Measurements from ENCODE around the gene ALK.

ALK gene

DNA sequence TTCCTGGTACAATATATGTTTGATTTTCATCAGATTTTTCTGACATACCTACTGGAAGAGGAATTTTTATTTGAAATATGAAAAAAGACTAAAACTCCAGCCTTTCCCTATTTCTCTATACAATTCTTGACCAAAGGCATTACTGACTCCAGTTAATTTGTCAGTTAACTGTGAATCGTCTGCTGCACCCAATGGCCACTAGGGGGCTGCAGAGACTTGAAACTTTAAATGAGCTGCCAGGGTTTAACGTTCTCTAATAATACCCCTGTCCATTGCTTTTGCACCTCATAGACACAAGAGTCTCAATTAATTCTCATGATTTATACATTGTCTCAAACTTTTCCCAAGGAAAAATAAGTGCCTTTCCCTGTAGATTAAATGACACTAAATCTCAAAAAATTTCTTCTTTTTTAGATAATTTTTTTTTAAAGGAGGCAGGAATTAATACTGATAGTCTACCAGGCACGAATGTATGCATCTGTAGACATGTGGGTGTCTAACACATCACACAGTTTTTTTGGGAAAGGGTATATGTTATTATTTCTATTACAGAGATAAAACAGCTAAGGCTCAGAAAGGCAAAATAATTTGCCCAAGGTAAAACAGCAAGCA lies 1.8 kb upstream of the ALK start:
- no peak for TF ChIP-seq ZFX (IDR thresholded peaks at IDR 0.05; ENCODE audit: borderline replicate concordance)
- TF ChIP-seq, protein P1, sequence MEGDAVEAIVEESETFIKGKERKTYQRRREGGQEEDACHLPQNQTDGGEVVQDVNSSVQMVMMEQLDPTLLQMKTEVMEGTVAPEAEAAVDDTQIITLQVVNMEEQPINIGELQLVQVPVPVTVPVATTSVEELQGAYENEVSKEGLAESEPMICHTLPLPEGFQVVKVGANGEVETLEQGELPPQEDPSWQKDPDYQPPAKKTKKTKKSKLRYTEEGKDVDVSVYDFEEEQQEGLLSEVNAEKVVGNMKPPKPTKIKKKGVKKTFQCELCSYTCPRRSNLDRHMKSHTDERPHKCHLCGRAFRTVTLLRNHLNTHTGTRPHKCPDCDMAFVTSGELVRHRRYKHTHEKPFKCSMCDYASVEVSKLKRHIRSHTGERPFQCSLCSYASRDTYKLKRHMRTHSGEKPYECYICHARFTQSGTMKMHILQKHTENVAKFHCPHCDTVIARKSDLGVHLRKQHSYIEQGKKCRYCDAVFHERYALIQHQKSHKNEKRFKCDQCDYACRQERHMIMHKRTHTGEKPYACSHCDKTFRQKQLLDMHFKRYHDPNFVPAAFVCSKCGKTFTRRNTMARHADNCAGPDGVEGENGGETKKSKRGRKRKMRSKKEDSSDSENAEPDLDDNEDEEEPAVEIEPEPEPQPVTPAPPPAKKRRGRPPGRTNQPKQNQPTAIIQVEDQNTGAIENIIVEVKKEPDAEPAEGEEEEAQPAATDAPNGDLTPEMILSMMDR (IDR thresholded peaks at IDR 0.05): peak; percentile 93
- H3K27ac ChIP-seq: no peak overlapping the region

DNA sequence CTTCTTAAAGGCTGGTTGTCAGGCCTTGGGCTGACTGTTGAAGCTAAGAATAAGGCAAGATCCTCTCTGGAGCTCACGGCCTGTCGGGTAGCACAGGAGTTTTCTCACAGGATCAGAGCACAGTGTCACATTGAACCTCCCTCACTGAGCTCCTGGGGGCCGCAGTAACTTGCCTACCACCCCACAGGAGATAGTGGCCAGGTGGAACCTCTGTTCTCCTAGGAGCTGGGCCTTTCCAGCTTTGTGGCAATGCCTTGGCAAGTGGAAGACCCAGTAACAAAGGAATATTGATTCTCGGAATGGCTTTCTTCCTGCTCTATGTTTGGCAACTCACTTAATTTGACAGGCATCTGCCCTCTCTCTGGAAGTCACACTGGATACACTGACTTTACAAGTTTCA lies 1.2 kb upstream of the ALK start:
- H3K27ac ChIP-seq: no peak overlapping the region
- TF ChIP-seq, protein P1 (IDR thresholded peaks at IDR 0.05): no peak
- TF ChIP-seq ZFX (IDR thresholded peaks at IDR 0.05; ENCODE audit: borderline replicate concordance): no peak

DNA sequence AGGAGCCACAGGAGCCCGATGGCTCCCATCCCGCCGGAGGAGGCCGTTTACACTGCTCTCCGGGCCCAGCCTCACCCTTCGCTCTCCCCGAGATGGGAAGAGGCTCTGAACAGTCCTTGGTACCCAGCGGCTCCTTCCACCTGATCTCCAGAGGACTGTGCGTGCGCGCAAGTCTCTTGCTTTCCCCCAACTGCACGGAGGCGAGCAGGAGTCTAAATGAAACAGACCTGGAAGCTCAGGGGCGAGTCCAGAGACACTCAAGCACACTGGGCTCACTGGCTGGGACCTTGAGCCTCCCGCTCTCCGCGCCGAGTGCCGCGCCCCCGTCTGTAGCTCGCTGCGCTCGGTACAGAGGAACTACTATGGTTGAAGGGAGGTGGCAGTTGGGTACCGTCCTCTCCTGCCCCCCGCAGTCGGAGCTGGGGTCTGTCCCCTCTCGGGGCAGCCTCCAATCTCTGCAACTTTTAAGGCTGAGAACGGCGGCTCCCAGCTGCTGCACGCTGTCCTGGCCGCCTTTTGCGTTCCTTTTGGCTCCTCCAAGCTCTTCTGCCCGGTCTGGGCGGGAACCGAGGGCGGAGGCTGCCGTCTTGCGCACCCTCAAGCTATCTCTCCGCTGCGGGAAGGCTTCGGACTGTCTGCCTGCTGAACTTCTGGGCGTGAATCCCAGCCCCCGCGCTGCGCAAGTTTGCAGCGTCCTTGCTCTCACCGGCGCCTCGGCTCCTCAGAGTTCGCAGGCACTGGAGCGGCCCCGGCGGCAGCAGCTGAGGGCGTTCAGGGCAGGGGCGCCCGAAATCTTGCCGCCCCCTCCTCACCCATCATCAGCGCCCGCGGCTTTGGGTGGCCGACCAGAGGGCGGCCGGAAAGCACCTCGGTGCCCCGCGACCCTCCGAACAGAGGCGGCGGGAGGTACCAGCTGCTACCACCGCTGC lies 491 bp downstream of the ALK start:
- TF ChIP-seq, protein P1 (IDR thresholded peaks at IDR 0.05): no peak
- no peak for TF ChIP-seq ZFX (IDR thresholded peaks at IDR 0.05; ENCODE audit: borderline replicate concordance)
- no peak overlapping the region for H3K27ac ChIP-seq

DNA sequence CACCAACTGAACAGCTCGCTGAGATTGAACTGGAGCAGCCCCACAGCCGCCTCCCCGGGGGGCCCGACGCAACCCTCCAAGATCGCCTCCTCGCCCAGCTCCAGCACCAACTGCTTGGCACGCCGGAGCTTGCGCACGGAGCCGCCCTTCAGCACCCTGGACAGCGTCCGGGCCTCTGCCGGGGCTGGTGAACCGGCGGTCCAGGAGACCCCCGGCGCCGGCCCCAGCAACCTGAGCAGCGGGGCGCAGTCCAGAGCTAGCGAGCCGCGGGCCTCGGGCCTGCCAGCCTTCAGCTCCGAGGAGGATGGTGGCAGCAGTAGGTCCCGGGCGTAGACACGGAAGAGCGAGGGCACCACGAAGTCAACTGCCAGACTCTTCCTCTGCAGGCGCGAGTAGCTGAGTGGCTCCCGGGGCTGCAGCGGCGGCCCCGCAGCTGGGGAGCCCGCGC lies 1.2 kb downstream of the ALK start:
- TF ChIP-seq, protein P1 (IDR thresholded peaks at IDR 0.05): no peak
- TF ChIP-seq ZFX (IDR thresholded peaks at IDR 0.05; ENCODE audit: borderline replicate concordance): no peak
- H3K27ac ChIP-seq: no peak overlapping the region

DNA sequence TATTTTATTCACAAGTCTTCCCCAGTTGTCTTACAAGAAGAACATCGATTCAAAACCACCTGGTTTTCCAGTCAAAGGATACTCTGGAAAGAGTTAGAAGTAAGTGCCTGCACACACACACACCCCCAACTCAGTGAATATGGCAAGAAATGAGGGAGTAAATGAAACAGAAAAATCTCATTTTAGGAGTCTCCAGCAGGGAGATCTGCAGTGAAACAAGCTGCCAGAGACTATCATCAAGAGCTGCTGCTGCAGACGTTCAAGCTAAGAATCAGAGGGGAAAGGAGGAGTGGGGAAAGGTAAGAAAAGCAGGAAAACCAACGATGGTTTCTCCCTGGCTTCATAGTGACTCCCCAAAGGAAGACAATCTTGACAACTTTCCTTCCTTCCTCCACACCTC lies 2.4 kb downstream of the ALK start:
- TF ChIP-seq, protein P1 (IDR thresholded peaks at IDR 0.05): no peak
- no peak for TF ChIP-seq ZFX (IDR thresholded peaks at IDR 0.05; ENCODE audit: borderline replicate concordance)
- H3K27ac ChIP-seq: no peak overlapping the region

DNA sequence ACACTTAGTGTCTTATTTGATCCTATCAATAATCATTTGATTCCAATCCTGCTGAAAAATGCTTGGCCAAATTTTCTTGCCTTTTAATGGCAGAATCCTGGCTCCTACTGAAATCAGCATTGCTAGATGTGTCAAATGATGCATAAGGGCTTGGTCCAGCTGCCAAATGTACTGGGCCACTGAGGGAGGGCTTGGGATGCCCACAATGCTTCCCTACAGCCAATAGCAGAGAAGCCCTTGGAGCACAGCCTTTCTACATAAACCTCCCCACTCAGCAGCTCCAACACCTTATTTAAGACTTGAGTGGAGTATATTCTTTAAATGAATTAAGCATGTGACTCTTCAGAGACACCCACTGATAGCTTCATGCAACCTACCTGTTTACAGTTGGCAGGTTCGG lies 3.6 kb downstream of the ALK start:
- TF ChIP-seq, protein P1 (IDR thresholded peaks at IDR 0.05): no peak
- no peak for TF ChIP-seq ZFX (IDR thresholded peaks at IDR 0.05; ENCODE audit: borderline replicate concordance)
- no peak overlapping the region for H3K27ac ChIP-seq

DNA sequence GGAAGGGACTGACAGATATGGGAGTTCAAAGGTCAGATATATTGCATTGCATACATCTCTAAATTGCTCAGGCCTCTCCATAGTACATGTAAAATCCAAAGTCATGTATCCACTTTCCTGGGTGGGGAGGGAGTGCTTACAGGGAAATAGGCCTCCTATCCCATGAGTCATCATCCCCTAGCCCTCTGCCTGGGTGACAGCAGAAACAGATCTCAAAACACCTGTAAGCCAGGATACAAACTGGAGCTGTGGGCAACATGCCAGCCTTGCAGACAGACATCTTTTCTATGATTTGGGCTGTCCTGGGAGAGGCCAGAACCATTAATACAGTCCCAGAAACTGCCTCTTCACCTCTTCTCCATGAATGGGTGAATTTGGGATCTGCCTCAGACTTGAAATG lies 4.8 kb downstream of the ALK start:
- H3K27ac ChIP-seq: no peak overlapping the region
- no peak for TF ChIP-seq ZFX (IDR thresholded peaks at IDR 0.05; ENCODE audit: borderline replicate concordance)
- TF ChIP-seq, protein P1 (IDR thresholded peaks at IDR 0.05): no peak

All from 22Rv1 (cell line).